ENCODE results near the gene PSMA2. TPM values are rescaled to one million over a fixed set of nuclear protein-coding genes. Genes with fewer than 3 reads are reported as not detected.

Gene PSMA2
- total RNA-seq, 6 experiments from 2014 or later = 40.9 to 79.5 (median 67.5) TPM

DNA sequence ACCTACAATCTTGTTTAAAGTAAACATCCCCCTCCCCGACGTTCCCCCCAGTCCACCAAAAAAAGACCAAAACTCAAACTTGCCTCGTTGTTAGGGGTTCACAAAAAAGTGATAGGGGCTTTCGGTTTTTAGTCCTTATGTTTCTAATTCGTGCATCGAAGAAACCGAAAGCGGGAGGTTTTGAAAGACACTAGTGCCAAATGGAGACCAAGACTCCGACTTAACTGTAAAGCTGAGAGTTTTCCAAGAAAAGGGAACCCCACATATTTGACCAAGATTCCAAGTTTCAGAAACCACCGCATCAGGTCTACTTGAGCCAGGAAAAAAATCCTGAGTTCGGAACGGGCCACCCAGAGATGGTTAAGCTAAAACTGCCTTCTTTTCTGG lies 534 bp downstream of the PSMA2 start:
- WGBS (ENCODE audit: insufficient coverage, low coverage, low lambda C conversion rate, missing lambda C conversion rate) = under 1% methylated on average over 10 of the region's 12 CpGs
- intact Hi-C loops (cut with DNase I) = no loop called here
- Histone ChIP-seq H3K27ac (peak overlapping the region; percentile 71 to 89 (median 83)), H3K4me3 (peak overlapping the region; percentile 83 to 89 (median 83)), H3K4me1 (peaks cover 0 to 44% (median 16%) of the 10 kb centered on the region in 4 donors), H3K27me3 (no peaks in the 10 kb centered on the region), H3K9me3 (no peaks in the 10 kb centered on the region), H3K36me3 (peaks cover 0 to 24% (median 13%) of the 10 kb centered on the region in 4 donors)
- TF ChIP-seq CTCF (IDR thresholded peaks at IDR 0.05) (no peak), POLR2A (IDR thresholded peaks at IDR 0.05) (no peak)
- DNase-seq = no peak
- ATAC-seq = no peak

DNA sequence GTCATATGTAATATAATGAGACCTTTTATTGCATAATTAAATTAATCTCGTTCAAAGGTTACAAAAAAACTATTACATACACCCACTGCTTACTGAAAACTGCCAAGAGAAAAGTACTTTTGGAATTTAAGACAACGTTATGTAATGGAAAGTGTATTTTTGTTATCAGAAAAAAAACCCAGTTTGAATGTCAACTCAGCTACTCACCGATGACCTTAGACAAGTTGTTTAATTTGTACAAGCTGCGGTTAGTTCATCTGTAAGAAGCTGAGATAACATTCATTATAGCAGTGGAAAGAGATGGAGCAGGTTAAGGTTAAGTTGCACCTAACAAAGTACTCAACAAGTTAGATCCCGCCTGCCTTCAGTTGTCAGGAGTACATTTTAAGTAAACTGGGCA lies 1.1 kb downstream of the PSMA2 start:
- no peak for DNase-seq
- ATAC-seq = peak; percentile 2 to 25 (median 12)
- intact Hi-C loops (cut with DNase I) = no loop called here
- no peaks in the 10 kb centered on the region for H3K27me3 ChIP-seq
- H3K27ac ChIP-seq = peak overlapping the region; percentile 71 to 89 (median 83)
- H3K4me1 ChIP-seq = peaks cover 0 to 44% (median 16%) of the 10 kb centered on the region in 4 donors
- peaks cover 0 to 24% (median 11%) of the 10 kb centered on the region in 4 donors for H3K36me3 ChIP-seq
- no peaks in the 10 kb centered on the region for H3K9me3 ChIP-seq
- WGBS (ENCODE audit: insufficient coverage, low coverage, low lambda C conversion rate, missing lambda C conversion rate) = 4% methylated on average over 5 of the region's 5 CpGs
- TF ChIP-seq POLR2A (IDR thresholded peaks at IDR 0.05) (no peak), CTCF (IDR thresholded peaks at IDR 0.05) (no peak)
- peak overlapping the region; percentile 83 to 89 (median 83) for H3K4me3 ChIP-seq

- H3K4me1 ChIP-seq = peaks cover 0 to 44% (median 16%) of the 10 kb centered on the region in 4 donors
- no peak for ATAC-seq
- H3K36me3 ChIP-seq = peaks cover 0 to 27% (median 11%) of the 10 kb centered on the region in 4 donors
- H3K27ac ChIP-seq = peak overlapping the region in 1 of 3 donors; percentile 26
- H3K27me3 ChIP-seq = no peaks in the 10 kb centered on the region
- H3K9me3 ChIP-seq = no peaks in the 10 kb centered on the region
- DNase-seq = no peak
- H3K4me3 ChIP-seq = no peak overlapping the region
- no peak for TF ChIP-seq CTCF (IDR thresholded peaks at IDR 0.05)
- no peak for TF ChIP-seq POLR2A (IDR thresholded peaks at IDR 0.05)
- WGBS (ENCODE audit: insufficient coverage, low coverage, low lambda C conversion rate, missing lambda C conversion rate) = 27% methylated on average over 3 of the region's 3 CpGs
- intact Hi-C loops (cut with DNase I) = no loop called here
Measured at GRCh38 chr7:42929449-42929848, 2.5 kb downstream of the PSMA2 start.

GRCh38 chr7:42928754-42929153 lies 3.2 kb downstream of the PSMA2 start:
- DNase-seq (no peak), ATAC-seq (no peak)
- no peak overlapping the region for H3K27ac ChIP-seq
- WGBS (ENCODE audit: insufficient coverage, low coverage, low lambda C conversion rate, missing lambda C conversion rate) = 56% methylated on average over 3 of the region's 3 CpGs
- intact Hi-C loops (cut with DNase I) = no loop called here
- no peaks in the 10 kb centered on the region for H3K27me3 ChIP-seq
- TF ChIP-seq POLR2A (IDR thresholded peaks at IDR 0.05) (no peak), CTCF (IDR thresholded peaks at IDR 0.05) (no peak)
- H3K4me1 ChIP-seq = peaks cover 0 to 42% (median 15%) of the 10 kb centered on the region in 4 donors
- no peaks in the 10 kb centered on the region for H3K9me3 ChIP-seq
- no peak overlapping the region for H3K4me3 ChIP-seq
- H3K36me3 ChIP-seq = peaks cover 0 to 34% (median 11%) of the 10 kb centered on the region in 4 donors

Measured in right lobe of liver (tissue), 6 donors.